ENCODE results near the gene METTL2B. TPM values are rescaled to one million over a fixed set of nuclear protein-coding genes. Genes with fewer than 3 reads are reported as not detected.
A peak's percentile ranks its signal among the peaks of the same experiment; 100 is the strongest.
"Not testable (repeated sequence)": the region's sequence is repeated elsewhere in the genome, so short reads cannot be mapped to it uniquely, and the experiment has no call there.

The METTL2B gene
- total RNA-seq, 1 donor from 2014 or later: 18.3 TPM

GRCh38 chr7:128523932-128524524 lies 47.5 kb downstream of the METTL2B start:
- not testable (repeated sequence) for DNase-seq (ENCODE audit: low spot score)

GRCh38 chr7:128525584-128525983 lies 49.0 kb downstream of the METTL2B start:
- DNase-seq (ENCODE audit: low spot score): not testable (repeated sequence)

- DNase-seq (ENCODE audit: low spot score): not testable (repeated sequence)
Measured at GRCh38 chr7:128526062-128526466, 49.5 kb downstream of the METTL2B start.

- not testable (repeated sequence) for DNase-seq (ENCODE audit: low spot score)
Measured at GRCh38 chr7:128529191-128529590, 52.6 kb downstream of the METTL2B start.

GRCh38 chr7:128530121-128530854 lies 53.7 kb downstream of the METTL2B start:
- peak; percentile 3 for DNase-seq (ENCODE audit: low spot score)

GRCh38 chr7:128530855-128531104 lies 54.2 kb downstream of the METTL2B start:
- DNase-seq (ENCODE audit: low spot score): no peak

- peak; percentile 85 for DNase-seq (ENCODE audit: low spot score)
Measured at GRCh38 chr7:128531105-128531954, 54.8 kb downstream of the METTL2B start.

- DNase-seq (ENCODE audit: low spot score): peak; percentile 31
Measured at GRCh38 chr7:128531955-128532478, 55.5 kb downstream of the METTL2B start.

GRCh38 chr7:128532956-128533355 lies 56.4 kb downstream of the METTL2B start:
- DNase-seq (ENCODE audit: low spot score): not testable (repeated sequence)

GRCh38 chr7:128537410-128537809 lies 60.9 kb downstream of the METTL2B start:
- DNase-seq (ENCODE audit: low spot score): peak; percentile 35

- not testable (repeated sequence) for DNase-seq (ENCODE audit: low spot score)
Measured at GRCh38 chr7:128542530-128542929, 66.0 kb downstream of the METTL2B start.

GRCh38 chr7:128543300-128543699 lies 66.8 kb downstream of the METTL2B start:
- DNase-seq (ENCODE audit: low spot score): not testable (repeated sequence)

GRCh38 chr7:128546319-128546851 lies 69.8 kb downstream of the METTL2B start:
- not testable (repeated sequence) for DNase-seq (ENCODE audit: low spot score)

- DNase-seq (ENCODE audit: low spot score): no peak
Measured at GRCh38 chr7:128550920-128551319, 74.4 kb downstream of the METTL2B start.

GRCh38 chr7:128554394-128554793 lies 77.8 kb downstream of the METTL2B start:
- DNase-seq (ENCODE audit: low spot score): not testable (repeated sequence)

Other genes with a start within 250 kb of the METTL2B start
- 2.2 TPM for gene LEP, start 235.5 kb upstream of the METTL2B start, total RNA-seq (ENCODE audit: insufficient read depth, low replicate concordance)
- 6.7 TPM for gene RBM28, start 132.8 kb upstream of the METTL2B start, total RNA-seq (ENCODE audit: insufficient read depth, low replicate concordance)
- gene PRRT4, start 115.1 kb upstream of the METTL2B start, total RNA-seq (ENCODE audit: insufficient read depth, low replicate concordance): 0.24 TPM
- 35.6 TPM for gene IMPDH1, start 66.8 kb upstream of the METTL2B start, total RNA-seq (ENCODE audit: insufficient read depth, low replicate concordance)
- 72.0 TPM for gene HILPDA, start 20.9 kb upstream of the METTL2B start, total RNA-seq (ENCODE audit: insufficient read depth, low replicate concordance)
- gene GARIN1A, start 195.5 kb downstream of the METTL2B start, total RNA-seq (ENCODE audit: insufficient read depth, low replicate concordance): 0.72 TPM

Data from umbilical cord (tissue), 2 donors.